ENCODE results near the gene CERS3.

The CERS3 gene

DNA sequence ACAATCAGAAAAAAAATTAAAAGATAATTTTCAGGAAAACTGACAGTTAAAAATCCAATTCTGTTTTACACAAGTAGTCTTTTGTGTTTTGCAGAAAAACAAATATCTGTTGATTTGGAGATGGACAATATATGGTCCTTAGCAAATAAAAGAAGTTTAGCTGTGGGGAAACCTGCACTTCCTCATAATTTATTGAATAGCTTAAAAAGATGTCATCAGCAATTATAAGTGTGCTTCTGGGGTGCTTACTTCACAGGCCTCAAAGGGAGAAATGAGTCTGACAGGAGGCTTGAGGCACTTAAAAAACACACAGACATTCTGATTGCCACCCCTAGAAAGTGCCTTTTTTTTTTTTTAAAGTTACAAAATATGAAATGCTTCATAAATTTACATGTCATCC, 31.6 kb upstream of the CERS3 start:
- no peak for DNase-seq
- H3K4me3 ChIP-seq (ENCODE audit: insufficient read depth, low read depth, low read length, poor library complexity, severe bottlenecking): no peak overlapping the region
- no peaks in the 10 kb centered on the region for H3K9me3 ChIP-seq (ENCODE audit: control insufficient read depth, low read length)
- no peaks in the 10 kb centered on the region for H3K4me1 ChIP-seq (ENCODE audit: control insufficient read depth, insufficient read depth, low read length, poor library complexity, severe bottlenecking)
- H3K27me3 ChIP-seq (replicated peaks; ENCODE audit: control insufficient read depth, insufficient read depth, low read length, poor library complexity, severe bottlenecking): no peaks in the 10 kb centered on the region
- H3K27ac ChIP-seq (ENCODE audit: insufficient read depth, low read length, poor library complexity, severe bottlenecking): no peak overlapping the region
- no peaks in the 10 kb centered on the region for H3K36me3 ChIP-seq (ENCODE audit: control insufficient read depth, insufficient read depth, low read length)

DNA sequence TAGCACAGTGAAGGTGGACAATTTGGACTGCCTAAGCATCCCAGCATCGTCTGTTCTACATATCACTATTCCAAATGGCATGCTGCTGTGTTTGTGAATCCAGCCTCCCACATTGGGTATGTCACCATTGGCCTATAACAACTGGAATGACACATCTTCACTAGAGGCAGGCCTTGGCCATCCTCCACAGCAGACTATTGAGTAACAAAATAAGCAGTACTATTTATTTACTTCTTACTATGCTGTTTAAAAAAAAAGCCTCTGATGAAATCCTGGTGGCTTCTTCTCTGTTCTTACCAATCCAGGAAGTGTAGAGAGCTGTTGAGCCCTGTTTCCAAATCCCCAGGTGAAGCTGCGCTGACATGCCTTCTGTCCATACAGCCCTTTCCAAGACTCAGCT, 30.6 kb upstream of the CERS3 start:
- no peak overlapping the region for H3K27ac ChIP-seq (ENCODE audit: insufficient read depth, low read length, poor library complexity, severe bottlenecking)
- H3K9me3 ChIP-seq (ENCODE audit: control insufficient read depth, low read length): no peaks in the 10 kb centered on the region
- no peaks in the 10 kb centered on the region for H3K36me3 ChIP-seq (ENCODE audit: control insufficient read depth, insufficient read depth, low read length)
- no peak for DNase-seq
- H3K4me1 ChIP-seq (ENCODE audit: control insufficient read depth, insufficient read depth, low read length, poor library complexity, severe bottlenecking): no peaks in the 10 kb centered on the region
- H3K27me3 ChIP-seq (replicated peaks; ENCODE audit: control insufficient read depth, insufficient read depth, low read length, poor library complexity, severe bottlenecking): no peaks in the 10 kb centered on the region
- no peak overlapping the region for H3K4me3 ChIP-seq (ENCODE audit: insufficient read depth, low read depth, low read length, poor library complexity, severe bottlenecking)

DNA sequence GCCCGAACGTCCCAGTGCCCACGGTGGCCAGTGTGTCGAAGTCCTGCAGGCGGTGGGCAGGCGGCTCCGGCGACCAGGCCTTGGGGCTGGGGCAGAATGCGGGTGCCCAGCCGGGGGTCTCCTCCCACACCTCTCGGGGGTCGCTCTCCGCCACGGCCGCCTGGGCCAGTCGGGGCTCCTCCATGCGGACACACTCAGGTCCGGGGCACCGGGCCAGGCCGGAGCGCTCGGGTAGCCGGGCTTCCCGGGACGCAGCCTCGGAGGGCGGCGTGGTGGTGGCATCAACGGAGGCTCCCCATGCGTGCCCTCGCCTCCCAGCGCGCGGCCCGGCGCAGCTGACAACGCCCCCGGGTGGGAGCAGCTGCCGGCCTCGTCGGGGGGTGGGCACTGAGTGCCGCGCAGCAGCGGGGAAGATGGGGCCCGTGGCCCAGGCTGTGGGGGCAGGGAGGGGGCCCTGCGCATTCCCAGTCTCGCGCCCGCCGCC, 30.1 kb upstream of the CERS3 start:
- no peak overlapping the region for H3K27ac ChIP-seq (ENCODE audit: insufficient read depth, low read length, poor library complexity, severe bottlenecking)

DNA sequence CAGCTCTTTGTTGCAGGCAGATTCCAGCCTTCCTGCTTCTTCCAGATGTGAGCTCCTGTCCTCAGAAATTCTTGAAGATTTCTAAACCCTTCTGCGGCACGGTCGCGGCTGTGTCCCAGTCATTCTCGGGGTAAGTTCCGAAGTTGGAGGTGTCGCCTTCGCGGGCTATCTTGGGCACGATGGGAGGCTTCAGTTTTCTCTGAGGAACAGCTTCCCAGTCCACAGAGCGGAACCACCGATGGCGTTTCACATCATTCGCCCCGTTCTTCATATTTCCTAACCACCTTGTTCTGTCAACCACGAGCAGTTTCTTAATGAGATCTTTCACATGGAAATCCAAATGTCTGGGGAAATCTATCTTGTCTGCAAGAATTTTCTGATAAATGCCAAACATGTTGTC, 24.7 kb upstream of the CERS3 start:
- no peak for DNase-seq
- H3K27ac ChIP-seq (ENCODE audit: insufficient read depth, low read length, poor library complexity, severe bottlenecking): no peak overlapping the region
- H3K36me3 ChIP-seq (ENCODE audit: control insufficient read depth, insufficient read depth, low read length): peaks cover 8% of the 10 kb centered on the region
- H3K27me3 ChIP-seq (replicated peaks; ENCODE audit: control insufficient read depth, insufficient read depth, low read length, poor library complexity, severe bottlenecking): no peaks in the 10 kb centered on the region
- no peaks in the 10 kb centered on the region for H3K9me3 ChIP-seq (ENCODE audit: control insufficient read depth, low read length)
- H3K4me3 ChIP-seq (ENCODE audit: insufficient read depth, low read depth, low read length, poor library complexity, severe bottlenecking): no peak overlapping the region
- no peaks in the 10 kb centered on the region for H3K4me1 ChIP-seq (ENCODE audit: control insufficient read depth, insufficient read depth, low read length, poor library complexity, severe bottlenecking)

More for the DNA sequence above, 30.1 kb upstream of the CERS3 start:
- DNase-seq: no peak
- no peaks in the 10 kb centered on the region for H3K27me3 ChIP-seq (replicated peaks; ENCODE audit: control insufficient read depth, insufficient read depth, low read length, poor library complexity, severe bottlenecking)
- no peaks in the 10 kb centered on the region for H3K4me1 ChIP-seq (ENCODE audit: control insufficient read depth, insufficient read depth, low read length, poor library complexity, severe bottlenecking)
- peaks cover 3% of the 10 kb centered on the region for H3K36me3 ChIP-seq (ENCODE audit: control insufficient read depth, insufficient read depth, low read length)
- no peaks in the 10 kb centered on the region for H3K9me3 ChIP-seq (ENCODE audit: control insufficient read depth, low read length)
- H3K4me3 ChIP-seq (ENCODE audit: insufficient read depth, low read depth, low read length, poor library complexity, severe bottlenecking): no peak overlapping the region

GRCh38 chr15:100547961-100548360, 19.2 kb upstream of the CERS3 start:
- no peak for DNase-seq
- Histone ChIP-seq H3K4me3 (ENCODE audit: insufficient read depth, low read depth, low read length, poor library complexity, severe bottlenecking) (no peak overlapping the region), H3K36me3 (ENCODE audit: control insufficient read depth, insufficient read depth, low read length) (no peaks in the 10 kb centered on the region), H3K4me1 (ENCODE audit: control insufficient read depth, insufficient read depth, low read length, poor library complexity, severe bottlenecking) (no peaks in the 10 kb centered on the region), H3K27me3 (replicated peaks; ENCODE audit: control insufficient read depth, insufficient read depth, low read length, poor library complexity, severe bottlenecking) (no peaks in the 10 kb centered on the region), H3K9me3 (ENCODE audit: control insufficient read depth, low read length) (no peaks in the 10 kb centered on the region), H3K27ac (ENCODE audit: insufficient read depth, low read length, poor library complexity, severe bottlenecking) (no peak overlapping the region)

DNA sequence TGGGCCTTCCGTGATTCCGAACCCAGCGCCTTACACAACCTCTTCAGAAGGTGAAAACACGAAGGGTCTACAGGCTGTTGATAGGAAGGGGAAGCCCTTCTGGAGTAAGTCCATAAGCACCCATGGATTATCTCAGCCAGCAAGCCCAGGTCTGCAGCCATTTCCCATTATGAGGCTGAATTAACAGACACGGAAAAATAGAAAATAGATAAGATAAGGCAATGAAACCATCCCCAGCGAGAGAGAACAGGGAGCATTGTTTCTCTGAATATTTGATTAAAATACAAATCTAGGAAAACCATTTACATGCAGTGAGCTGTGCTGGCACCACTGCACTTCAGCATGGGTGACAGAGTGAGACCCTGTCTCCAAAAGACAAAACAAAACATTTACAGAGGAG, 16.2 kb upstream of the CERS3 start:
- H3K36me3 ChIP-seq (ENCODE audit: control insufficient read depth, insufficient read depth, low read length): no peaks in the 10 kb centered on the region

GRCh38 chr15:100544338-100544841, 15.6 kb upstream of the CERS3 start:
- Histone ChIP-seq H3K27me3 (replicated peaks; ENCODE audit: control insufficient read depth, insufficient read depth, low read length, poor library complexity, severe bottlenecking) (no peaks in the 10 kb centered on the region), H3K27ac (ENCODE audit: insufficient read depth, low read length, poor library complexity, severe bottlenecking) (no peak overlapping the region), H3K4me3 (ENCODE audit: insufficient read depth, low read depth, low read length, poor library complexity, severe bottlenecking) (no peak overlapping the region), H3K9me3 (ENCODE audit: control insufficient read depth, low read length) (no peaks in the 10 kb centered on the region), H3K36me3 (ENCODE audit: control insufficient read depth, insufficient read depth, low read length) (no peaks in the 10 kb centered on the region), H3K4me1 (ENCODE audit: control insufficient read depth, insufficient read depth, low read length, poor library complexity, severe bottlenecking) (no peaks in the 10 kb centered on the region)
- DNase-seq: no peak

More for the DNA sequence above, 16.2 kb upstream of the CERS3 start:
- Histone ChIP-seq H3K27me3 (replicated peaks; ENCODE audit: control insufficient read depth, insufficient read depth, low read length, poor library complexity, severe bottlenecking) (no peaks in the 10 kb centered on the region), H3K9me3 (ENCODE audit: control insufficient read depth, low read length) (no peaks in the 10 kb centered on the region), H3K27ac (ENCODE audit: insufficient read depth, low read length, poor library complexity, severe bottlenecking) (no peak overlapping the region), H3K4me3 (ENCODE audit: insufficient read depth, low read depth, low read length, poor library complexity, severe bottlenecking) (no peak overlapping the region), H3K4me1 (ENCODE audit: control insufficient read depth, insufficient read depth, low read length, poor library complexity, severe bottlenecking) (no peaks in the 10 kb centered on the region)
- DNase-seq: no peak

GRCh38 chr15:100542290-100542689, 13.5 kb upstream of the CERS3 start:
- Histone ChIP-seq H3K9me3 (ENCODE audit: control insufficient read depth, low read length) (no peaks in the 10 kb centered on the region), H3K27me3 (replicated peaks; ENCODE audit: control insufficient read depth, insufficient read depth, low read length, poor library complexity, severe bottlenecking) (no peaks in the 10 kb centered on the region), H3K36me3 (ENCODE audit: control insufficient read depth, insufficient read depth, low read length) (no peaks in the 10 kb centered on the region), H3K27ac (ENCODE audit: insufficient read depth, low read length, poor library complexity, severe bottlenecking) (no peak overlapping the region), H3K4me1 (ENCODE audit: control insufficient read depth, insufficient read depth, low read length, poor library complexity, severe bottlenecking) (no peaks in the 10 kb centered on the region), H3K4me3 (ENCODE audit: insufficient read depth, low read depth, low read length, poor library complexity, severe bottlenecking) (no peak overlapping the region)
- no peak for DNase-seq

DNA sequence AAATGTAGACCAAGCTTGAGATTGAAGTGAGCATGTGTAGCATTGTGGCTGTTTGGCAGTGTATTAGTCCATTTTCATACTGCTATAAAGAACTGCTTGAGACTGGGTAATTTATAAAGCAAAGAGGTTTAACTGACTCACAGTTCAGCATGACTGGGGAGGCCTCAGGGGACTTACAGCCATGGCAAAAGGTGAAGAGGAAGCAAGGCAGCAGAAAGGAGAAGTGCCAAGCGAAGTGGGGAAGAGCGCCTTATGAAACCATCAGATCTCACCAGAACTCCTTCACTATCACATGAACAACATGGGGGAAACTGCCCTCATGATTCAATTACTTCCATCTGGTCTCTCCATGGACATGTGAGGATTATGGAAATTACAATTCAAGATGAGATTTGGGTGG, 8.6 kb upstream of the CERS3 start:
- H3K9me3 ChIP-seq (ENCODE audit: control insufficient read depth, low read length): no peaks in the 10 kb centered on the region
- H3K4me3 ChIP-seq (ENCODE audit: insufficient read depth, low read depth, low read length, poor library complexity, severe bottlenecking): no peak overlapping the region
- H3K4me1 ChIP-seq (ENCODE audit: control insufficient read depth, insufficient read depth, low read length, poor library complexity, severe bottlenecking): no peaks in the 10 kb centered on the region
- no peaks in the 10 kb centered on the region for H3K27me3 ChIP-seq (replicated peaks; ENCODE audit: control insufficient read depth, insufficient read depth, low read length, poor library complexity, severe bottlenecking)
- DNase-seq: no peak
- no peak overlapping the region for H3K27ac ChIP-seq (ENCODE audit: insufficient read depth, low read length, poor library complexity, severe bottlenecking)
- no peaks in the 10 kb centered on the region for H3K36me3 ChIP-seq (ENCODE audit: control insufficient read depth, insufficient read depth, low read length)

- H3K27ac ChIP-seq (ENCODE audit: insufficient read depth, low read length, poor library complexity, severe bottlenecking): no peak overlapping the region
Measured at GRCh38 chr15:100536733-100537132, 8.0 kb upstream of the CERS3 start.

More at GRCh38 chr15:100536733-100537132, 8.0 kb upstream of the CERS3 start:
- no peaks in the 10 kb centered on the region for H3K27me3 ChIP-seq (replicated peaks; ENCODE audit: control insufficient read depth, insufficient read depth, low read length, poor library complexity, severe bottlenecking)
- no peak overlapping the region for H3K4me3 ChIP-seq (ENCODE audit: insufficient read depth, low read depth, low read length, poor library complexity, severe bottlenecking)
- H3K36me3 ChIP-seq (ENCODE audit: control insufficient read depth, insufficient read depth, low read length): no peaks in the 10 kb centered on the region
- DNase-seq: no peak
- no peaks in the 10 kb centered on the region for H3K4me1 ChIP-seq (ENCODE audit: control insufficient read depth, insufficient read depth, low read length, poor library complexity, severe bottlenecking)
- no peaks in the 10 kb centered on the region for H3K9me3 ChIP-seq (ENCODE audit: control insufficient read depth, low read length)
